WTC11 (cell line): Measurements from ENCODE around the gene PIP4K2C.

Experiments used
- ELF4 ChIP-seq: sonication (generic); formaldehyde crosslinking; IDR thresholded peaks from 2 replicates; pipeline ENCODE4 v1.8.1; 2022; ENCODE audit warnings: low read depth, mild to moderate bottlenecking, moderate library complexity, missing genetic modification reagents
- JUN ChIP-seq: sonication (generic); formaldehyde crosslinking; IDR thresholded peaks from 2 replicates; pipeline ENCODE4 v1.8.0; 2023; ENCODE audit warnings: mild to moderate bottlenecking, missing genetic modification reagents
- TCF7 ChIP-seq: sonication (generic); formaldehyde crosslinking; IDR thresholded peaks from 2 replicates; pipeline ENCODE4 v1.8.0; 2022; ENCODE audit warnings: mild to moderate bottlenecking, low read depth, missing genetic modification reagents, moderate library complexity
- ZBTB21 ChIP-seq: sonication (generic); formaldehyde crosslinking; IDR thresholded peaks from 2 replicates; pipeline ENCODE4 v1.8.1; 2023; ENCODE audit warnings: mild to moderate bottlenecking, missing genetic modification reagents, borderline replicate concordance
- ZNF121 ChIP-seq: sonication (generic); formaldehyde crosslinking; IDR thresholded peaks from 2 replicates; pipeline ENCODE4 v1.8.0; 2023; ENCODE audit warnings: missing genetic modification reagents
- TF ChIP-seq, protein P1 (sequence below): sonication (generic); formaldehyde crosslinking; IDR thresholded peaks from 2 replicates; pipeline ENCODE4 v1.8.0; 2022; ENCODE audit warnings: mild to moderate bottlenecking, missing genetic modification reagents

GRCh38 chr12:57614948-57615500 lies 24.0 kb downstream of the PIP4K2C start:
- TF ChIP-seq TCF7 (no peak), JUN (CRISPR knock-in tag) (no peak), ZNF121 (CRISPR knock-in tag) (no peak), ZBTB21 (CRISPR knock-in tag) (no peak), ELF4 (CRISPR knock-in tag) (no peak)
- TF ChIP-seq, protein P1, sequence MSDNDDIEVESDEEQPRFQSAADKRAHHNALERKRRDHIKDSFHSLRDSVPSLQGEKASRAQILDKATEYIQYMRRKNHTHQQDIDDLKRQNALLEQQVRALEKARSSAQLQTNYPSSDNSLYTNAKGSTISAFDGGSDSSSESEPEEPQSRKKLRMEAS (CRISPR knock-in tag): no peak
